Liver (tissue), 9 donors: ENCODE measurements around the gene PHF21B. TPM values are rescaled to one million over a fixed set of nuclear protein-coding genes. Genes with fewer than 3 reads are reported as not detected.

Experiments used
- DNase-seq: peaks from one replicate; pipeline ENCODE4 v3.0.0-alpha.2; 2017; ENCODE audit warnings: low spot score
- H3K27ac ChIP-seq, 2 donors: one replicate each; pipeline ENCODE4 v1.7.0; 2013; ENCODE audit warnings: inconsistent platforms in 2 of 2, low read length in 2 of 2, control low read depth in 1 of 2, low read depth in 1 of 2, mild to moderate bottlenecking in 1 of 2
- H3K27me3 ChIP-seq, 4 donors: one replicate each; pipeline versions ENCODE4 v1.6.1 to v1.7.0; 2013; ENCODE audit warnings: low read length in 3 of 4, inconsistent platforms in 1 of 4, mild to moderate bottlenecking in 1 of 4, moderate library complexity in 1 of 4; ENCODE audit not compliant: control insufficient read depth in 4 of 4, insufficient read depth in 4 of 4
- H3K36me3 ChIP-seq, 4 donors: one replicate each; pipeline versions ENCODE4 v1.6.1 to v1.7.0; 2013; ENCODE audit warnings: low read length in 3 of 4, mild to moderate bottlenecking in 3 of 4, low read depth in 1 of 4, moderate library complexity in 1 of 4; ENCODE audit not compliant: control insufficient read depth in 4 of 4, insufficient read depth in 3 of 4
- H3K4me1 ChIP-seq, 4 donors: one replicate each; pipeline versions ENCODE4 v1.6.1 to v1.7.0; 2013; ENCODE audit warnings: low read length in 3 of 4, mild to moderate bottlenecking in 3 of 4, moderate library complexity in 1 of 4; ENCODE audit not compliant: control insufficient read depth in 4 of 4, insufficient read depth in 4 of 4
- H3K4me3 ChIP-seq, 3 donors: one replicate each; pipeline versions ENCODE4 v1.6.1 to v1.7.0; 2013; ENCODE audit warnings: low read length in 3 of 3, control low read depth in 1 of 3, low read depth in 1 of 3, mild to moderate bottlenecking in 1 of 3
- H3K9ac ChIP-seq, 2 donors: one replicate each; pipeline ENCODE4 v1.7.0; 2013; ENCODE audit warnings: low read length in 2 of 2, mild to moderate bottlenecking in 2 of 2, moderate library complexity in 2 of 2, control low read depth in 1 of 2, low read depth in 1 of 2
- H3K9me3 ChIP-seq, 4 donors: one replicate each; pipeline versions ENCODE4 v1.6.1 to v1.7.0; 2013; ENCODE audit warnings: low read length in 3 of 4; ENCODE audit not compliant: control insufficient read depth in 4 of 4
- EGR1 ChIP-seq, 2 donors: IDR thresholded peaks; 2 replicates each; pipeline ENCODE4 v1.6.1; 2016 to 2018; ENCODE audit warnings: antibody characterized with exemption in 2 of 2, low read depth in 2 of 2
- FOXA1 ChIP-seq: IDR thresholded peaks from 2 replicates; pipeline ENCODE4 v1.6.1; 2016; ENCODE audit warnings: antibody characterized with exemption
- FOXA2 ChIP-seq: IDR thresholded peaks from 2 replicates; pipeline ENCODE4 v1.6.1; 2016; ENCODE audit warnings: antibody characterized with exemption
- GABPA ChIP-seq, 2 donors: IDR thresholded peaks in 1 of 2; conservative IDR thresholded peaks in 1 of 2; 2 replicates each; pipeline ENCODE4 v1.6.1; 2016; ENCODE audit warnings: antibody characterized with exemption in 2 of 2, mild to moderate bottlenecking in 1 of 2, moderate library complexity in 1 of 2
- HNF4A ChIP-seq, 2 donors: conservative IDR thresholded peaks; 2 replicates each; pipeline ENCODE4 v1.6.1; 2016; ENCODE audit warnings: antibody characterized with exemption in 2 of 2, mild to moderate bottlenecking in 2 of 2
- HNF4G ChIP-seq: IDR thresholded peaks from 2 replicates; pipeline ENCODE4 v1.6.1; 2016; ENCODE audit warnings: antibody characterized with exemption
- JUND ChIP-seq, 2 donors: IDR thresholded peaks; 2 replicates each; pipeline ENCODE4 v1.6.1; 2016; ENCODE audit warnings: antibody characterized with exemption in 2 of 2
- MAX ChIP-seq: IDR thresholded peaks from 2 replicates; pipeline ENCODE4 v1.6.1; 2016; ENCODE audit warnings: antibody characterized with exemption
- NR2F2 ChIP-seq: IDR thresholded peaks from 2 replicates; pipeline ENCODE4 v1.6.1; 2016; ENCODE audit warnings: antibody characterized with exemption
- RAD21 ChIP-seq, 2 donors: IDR thresholded peaks; 2 replicates each; pipeline ENCODE4 v1.6.1; 2016; ENCODE audit warnings: antibody characterized with exemption in 2 of 2, mild to moderate bottlenecking in 2 of 2
- RXRA ChIP-seq, 2 donors: IDR thresholded peaks; 2 replicates each; pipeline ENCODE4 v1.6.1; 2017 to 2018; ENCODE audit warnings: antibody characterized with exemption in 2 of 2, mild to moderate bottlenecking in 1 of 2
- SP1 ChIP-seq: IDR thresholded peaks from 2 replicates; pipeline ENCODE4 v1.6.1; 2018; ENCODE audit warnings: antibody characterized with exemption, mild to moderate bottlenecking
- TAF1 ChIP-seq: conservative IDR thresholded peaks from 2 replicates; pipeline ENCODE4 v1.6.1; 2016; ENCODE audit warnings: antibody characterized with exemption, mild to moderate bottlenecking
- YY1 ChIP-seq: IDR thresholded peaks from 2 replicates; pipeline ENCODE4 v1.6.1; 2016; ENCODE audit warnings: antibody characterized with exemption, mild to moderate bottlenecking
- WGBS: extraction: QIAGEN DNeasy Blood & Tissue Kit; methylation state at CpG from one replicate; pipeline ENCODE4 v1.1.7; 2013; 5-methylcytosine and 5-hydroxymethylcytosine counted together
- polyA plus RNA-seq, 2 donors: library from polyadenylated mRNA; stranded (reverse) in 1 of 2; unstranded in 1 of 2; fragments of 200-250 nt in 1 of 2; fragments of >200 nt in 1 of 2; fragmentation: Nextera tagmentation in 1 of 2; extraction: Ambion mirVana in 1 of 2; gene quantifications; one replicate each; pipeline versions ENCODE4 v1.2.1 to v1.2.3, GENCODE V29; 2013 to 2015
- total RNA-seq, 2 donors: library from RNA; depleted of rRNA; stranded (reverse); fragments of >200 nt; gene quantifications; one replicate each; pipeline ENCODE4 v1.2.3, GENCODE V29; 2014
- TF ChIP-seq, protein P1 (sequence below): IDR thresholded peaks from 2 replicates; pipeline ENCODE4 v1.6.1; 2016; ENCODE audit warnings: antibody characterized with exemption
- TF ChIP-seq, protein P2 (sequence below): fragments of 150-350 bp; IDR thresholded peaks from 2 replicates; pipeline ENCODE4 v1.5.1; 2017; ENCODE audit warnings: improper control_type of control experiment, low read depth, low read length; ENCODE audit not compliant: missing input control
- TF ChIP-seq, protein P3 (sequence below): IDR thresholded peaks from 2 replicates; pipeline ENCODE4 v1.6.1; 2016; ENCODE audit warnings: antibody characterized with exemption
- TF ChIP-seq, protein P4 (sequence below): IDR thresholded peaks from 2 replicates; pipeline ENCODE4 v1.6.1; 2016; ENCODE audit warnings: antibody characterized with exemption, mild to moderate bottlenecking
- donor health status: healthy.
- donor health status: healthy.
- donor health status: healthy.
- donor health status: healthy.
- donor health status: healthy.

The PHF21B gene
- total and polyA plus RNA-seq, 4 donors: not detected

- no peaks in the 10 kb centered on the region for H3K36me3 ChIP-seq
- H3K9me3 ChIP-seq: no peaks in the 10 kb centered on the region
- no peak overlapping the region for H3K9ac ChIP-seq
- DNase-seq: no peak
- H3K4me3 ChIP-seq: no peak overlapping the region
- 72% methylated on average over 14 of the region's 14 CpGs for WGBS
- TF ChIP-seq, protein P1, sequence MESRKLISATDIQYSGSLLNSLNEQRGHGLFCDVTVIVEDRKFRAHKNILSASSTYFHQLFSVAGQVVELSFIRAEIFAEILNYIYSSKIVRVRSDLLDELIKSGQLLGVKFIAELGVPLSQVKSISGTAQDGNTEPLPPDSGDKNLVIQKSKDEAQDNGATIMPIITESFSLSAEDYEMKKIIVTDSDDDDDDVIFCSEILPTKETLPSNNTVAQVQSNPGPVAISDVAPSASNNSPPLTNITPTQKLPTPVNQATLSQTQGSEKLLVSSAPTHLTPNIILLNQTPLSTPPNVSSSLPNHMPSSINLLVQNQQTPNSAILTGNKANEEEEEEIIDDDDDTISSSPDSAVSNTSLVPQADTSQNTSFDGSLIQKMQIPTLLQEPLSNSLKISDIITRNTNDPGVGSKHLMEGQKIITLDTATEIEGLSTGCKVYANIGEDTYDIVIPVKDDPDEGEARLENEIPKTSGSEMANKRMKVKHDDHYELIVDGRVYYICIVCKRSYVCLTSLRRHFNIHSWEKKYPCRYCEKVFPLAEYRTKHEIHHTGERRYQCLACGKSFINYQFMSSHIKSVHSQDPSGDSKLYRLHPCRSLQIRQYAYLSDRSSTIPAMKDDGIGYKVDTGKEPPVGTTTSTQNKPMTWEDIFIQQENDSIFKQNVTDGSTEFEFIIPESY: no peak
- TF ChIP-seq EGR1 (IDR thresholded peaks at IDR 0.05; ENCODE audit: low read depth in 2 of 2): no peak
- no peak for TF ChIP-seq RXRA (IDR thresholded peaks at IDR 0.05)
- no peak for TF ChIP-seq RAD21 (IDR thresholded peaks at IDR 0.05)
- TF ChIP-seq, protein P2, sequence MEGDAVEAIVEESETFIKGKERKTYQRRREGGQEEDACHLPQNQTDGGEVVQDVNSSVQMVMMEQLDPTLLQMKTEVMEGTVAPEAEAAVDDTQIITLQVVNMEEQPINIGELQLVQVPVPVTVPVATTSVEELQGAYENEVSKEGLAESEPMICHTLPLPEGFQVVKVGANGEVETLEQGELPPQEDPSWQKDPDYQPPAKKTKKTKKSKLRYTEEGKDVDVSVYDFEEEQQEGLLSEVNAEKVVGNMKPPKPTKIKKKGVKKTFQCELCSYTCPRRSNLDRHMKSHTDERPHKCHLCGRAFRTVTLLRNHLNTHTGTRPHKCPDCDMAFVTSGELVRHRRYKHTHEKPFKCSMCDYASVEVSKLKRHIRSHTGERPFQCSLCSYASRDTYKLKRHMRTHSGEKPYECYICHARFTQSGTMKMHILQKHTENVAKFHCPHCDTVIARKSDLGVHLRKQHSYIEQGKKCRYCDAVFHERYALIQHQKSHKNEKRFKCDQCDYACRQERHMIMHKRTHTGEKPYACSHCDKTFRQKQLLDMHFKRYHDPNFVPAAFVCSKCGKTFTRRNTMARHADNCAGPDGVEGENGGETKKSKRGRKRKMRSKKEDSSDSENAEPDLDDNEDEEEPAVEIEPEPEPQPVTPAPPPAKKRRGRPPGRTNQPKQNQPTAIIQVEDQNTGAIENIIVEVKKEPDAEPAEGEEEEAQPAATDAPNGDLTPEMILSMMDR: no peak
- no peak for TF ChIP-seq HNF4A (conservative IDR thresholded peaks at IDR 0.05)
- TF ChIP-seq SP1: no peak
- no peak for TF ChIP-seq TAF1
- TF ChIP-seq HNF4G: no peak
- TF ChIP-seq YY1: no peak
- no peak for TF ChIP-seq MAX
- no peak for TF ChIP-seq NR2F2
- no peak for TF ChIP-seq JUND (IDR thresholded peaks at IDR 0.05)
- TF ChIP-seq FOXA1: no peak
- no peak for TF ChIP-seq GABPA (IDR thresholded peaks at IDR 0.05 in 1 of 2, conservative IDR thresholded peaks at IDR 0.05 in 1 of 2)
- TF ChIP-seq, protein P3, sequence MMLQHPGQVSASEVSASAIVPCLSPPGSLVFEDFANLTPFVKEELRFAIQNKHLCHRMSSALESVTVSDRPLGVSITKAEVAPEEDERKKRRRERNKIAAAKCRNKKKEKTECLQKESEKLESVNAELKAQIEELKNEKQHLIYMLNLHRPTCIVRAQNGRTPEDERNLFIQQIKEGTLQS: no peak
- TF ChIP-seq, protein P4, sequence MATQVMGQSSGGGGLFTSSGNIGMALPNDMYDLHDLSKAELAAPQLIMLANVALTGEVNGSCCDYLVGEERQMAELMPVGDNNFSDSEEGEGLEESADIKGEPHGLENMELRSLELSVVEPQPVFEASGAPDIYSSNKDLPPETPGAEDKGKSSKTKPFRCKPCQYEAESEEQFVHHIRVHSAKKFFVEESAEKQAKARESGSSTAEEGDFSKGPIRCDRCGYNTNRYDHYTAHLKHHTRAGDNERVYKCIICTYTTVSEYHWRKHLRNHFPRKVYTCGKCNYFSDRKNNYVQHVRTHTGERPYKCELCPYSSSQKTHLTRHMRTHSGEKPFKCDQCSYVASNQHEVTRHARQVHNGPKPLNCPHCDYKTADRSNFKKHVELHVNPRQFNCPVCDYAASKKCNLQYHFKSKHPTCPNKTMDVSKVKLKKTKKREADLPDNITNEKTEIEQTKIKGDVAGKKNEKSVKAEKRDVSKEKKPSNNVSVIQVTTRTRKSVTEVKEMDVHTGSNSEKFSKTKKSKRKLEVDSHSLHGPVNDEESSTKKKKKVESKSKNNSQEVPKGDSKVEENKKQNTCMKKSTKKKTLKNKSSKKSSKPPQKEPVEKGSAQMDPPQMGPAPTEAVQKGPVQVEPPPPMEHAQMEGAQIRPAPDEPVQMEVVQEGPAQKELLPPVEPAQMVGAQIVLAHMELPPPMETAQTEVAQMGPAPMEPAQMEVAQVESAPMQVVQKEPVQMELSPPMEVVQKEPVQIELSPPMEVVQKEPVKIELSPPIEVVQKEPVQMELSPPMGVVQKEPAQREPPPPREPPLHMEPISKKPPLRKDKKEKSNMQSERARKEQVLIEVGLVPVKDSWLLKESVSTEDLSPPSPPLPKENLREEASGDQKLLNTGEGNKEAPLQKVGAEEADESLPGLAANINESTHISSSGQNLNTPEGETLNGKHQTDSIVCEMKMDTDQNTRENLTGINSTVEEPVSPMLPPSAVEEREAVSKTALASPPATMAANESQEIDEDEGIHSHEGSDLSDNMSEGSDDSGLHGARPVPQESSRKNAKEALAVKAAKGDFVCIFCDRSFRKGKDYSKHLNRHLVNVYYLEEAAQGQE: no peak
- TF ChIP-seq FOXA2: no peak
- H3K4me1 ChIP-seq: no peaks in the 10 kb centered on the region
- H3K27me3 ChIP-seq: no peaks in the 10 kb centered on the region
- no peak overlapping the region for H3K27ac ChIP-seq
Observed at GRCh38 chr22:44889255-44889878, 120.4 kb downstream of the PHF21B start.
